ENCODE measurements around the gene NEXN. TPM values are rescaled to one million over a fixed set of nuclear protein-coding genes. Genes with fewer than 3 reads are reported as not detected.

The NEXN gene
- total and polyA plus RNA-seq, 4 donors, result 0.51 to 2.4 (median 1.7) TPM

GRCh38 chr1:77989744-77990143, 101.3 kb downstream of the NEXN start:
- DNase-seq (ENCODE audit: low spot score), result no peak
- H3K4me1 ChIP-seq (ENCODE audit: control insufficient read depth in 4 of 4, insufficient read depth in 4 of 4, low read length in 3 of 4), result no peaks in the 10 kb centered on the region
- H3K36me3 ChIP-seq (ENCODE audit: control insufficient read depth in 4 of 4, insufficient read depth in 3 of 4, low read depth in 1 of 4, low read length in 3 of 4), result peaks cover 0 to 3% (median 0%) of the 10 kb centered on the region in 4 donors
- WGBS, result 97% methylated on average over 2 of the region's 2 CpGs
- H3K4me3 ChIP-seq (ENCODE audit: low read depth in 1 of 3, low read length in 3 of 3), result no peak overlapping the region
- no peaks in the 10 kb centered on the region for H3K9me3 ChIP-seq (ENCODE audit: control insufficient read depth in 4 of 4, low read length in 3 of 4)
- no peak overlapping the region for H3K27ac ChIP-seq (ENCODE audit: low read depth in 1 of 2, low read length in 2 of 2)
- H3K9ac ChIP-seq (ENCODE audit: low read depth in 1 of 2, low read length in 2 of 2), result no peak overlapping the region
- TF ChIP-seq, protein P1, sequence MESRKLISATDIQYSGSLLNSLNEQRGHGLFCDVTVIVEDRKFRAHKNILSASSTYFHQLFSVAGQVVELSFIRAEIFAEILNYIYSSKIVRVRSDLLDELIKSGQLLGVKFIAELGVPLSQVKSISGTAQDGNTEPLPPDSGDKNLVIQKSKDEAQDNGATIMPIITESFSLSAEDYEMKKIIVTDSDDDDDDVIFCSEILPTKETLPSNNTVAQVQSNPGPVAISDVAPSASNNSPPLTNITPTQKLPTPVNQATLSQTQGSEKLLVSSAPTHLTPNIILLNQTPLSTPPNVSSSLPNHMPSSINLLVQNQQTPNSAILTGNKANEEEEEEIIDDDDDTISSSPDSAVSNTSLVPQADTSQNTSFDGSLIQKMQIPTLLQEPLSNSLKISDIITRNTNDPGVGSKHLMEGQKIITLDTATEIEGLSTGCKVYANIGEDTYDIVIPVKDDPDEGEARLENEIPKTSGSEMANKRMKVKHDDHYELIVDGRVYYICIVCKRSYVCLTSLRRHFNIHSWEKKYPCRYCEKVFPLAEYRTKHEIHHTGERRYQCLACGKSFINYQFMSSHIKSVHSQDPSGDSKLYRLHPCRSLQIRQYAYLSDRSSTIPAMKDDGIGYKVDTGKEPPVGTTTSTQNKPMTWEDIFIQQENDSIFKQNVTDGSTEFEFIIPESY (IDR thresholded peaks at IDR 0.05), result no peak
- no peak for TF ChIP-seq MAX (IDR thresholded peaks at IDR 0.05)
- no peaks in the 10 kb centered on the region for H3K27me3 ChIP-seq (ENCODE audit: control insufficient read depth in 4 of 4, insufficient read depth in 4 of 4, low read length in 3 of 4)

- no peaks in the 10 kb centered on the region for H3K27me3 ChIP-seq (ENCODE audit: control insufficient read depth in 4 of 4, insufficient read depth in 4 of 4, low read length in 3 of 4)
- H3K36me3 ChIP-seq (ENCODE audit: control insufficient read depth in 4 of 4, insufficient read depth in 3 of 4, low read depth in 1 of 4, low read length in 3 of 4), result peaks cover 0 to 3% (median 0%) of the 10 kb centered on the region in 4 donors
- 91% methylated on average over 3 of the region's 3 CpGs for WGBS
- no peak overlapping the region for H3K27ac ChIP-seq (ENCODE audit: low read depth in 1 of 2, low read length in 2 of 2)
- H3K9me3 ChIP-seq (ENCODE audit: control insufficient read depth in 4 of 4, low read length in 3 of 4), result no peaks in the 10 kb centered on the region
- TF ChIP-seq HNF4A (conservative IDR thresholded peaks at IDR 0.05), result no peak
- TF ChIP-seq EGR1 (IDR thresholded peaks at IDR 0.05; ENCODE audit: low read depth in 2 of 2), result no peak
- TF ChIP-seq FOXA2 (IDR thresholded peaks at IDR 0.05), result no peak
- no peak for TF ChIP-seq HNF4G (IDR thresholded peaks at IDR 0.05)
- TF ChIP-seq MAX (IDR thresholded peaks at IDR 0.05), result no peak
- TF ChIP-seq ATF3 (IDR thresholded peaks at IDR 0.05), result no peak
- no peak for TF ChIP-seq GABPA (IDR thresholded peaks at IDR 0.05 in 1 of 2, conservative IDR thresholded peaks at IDR 0.05 in 1 of 2)
- TF ChIP-seq TAF1 (conservative IDR thresholded peaks at IDR 0.05), result no peak
- TF ChIP-seq NR2F2 (IDR thresholded peaks at IDR 0.05), result no peak
- TF ChIP-seq YY1 (IDR thresholded peaks at IDR 0.05), result no peak
- no peak for TF ChIP-seq RAD21 (IDR thresholded peaks at IDR 0.05)
- TF ChIP-seq FOXA1 (IDR thresholded peaks at IDR 0.05), result no peak
- H3K4me1 ChIP-seq (ENCODE audit: control insufficient read depth in 4 of 4, insufficient read depth in 4 of 4, low read length in 3 of 4), result no peaks in the 10 kb centered on the region
- DNase-seq (ENCODE audit: low spot score), result no peak
- no peak overlapping the region for H3K4me3 ChIP-seq (ENCODE audit: low read depth in 1 of 3, low read length in 3 of 3)
- no peak overlapping the region for H3K9ac ChIP-seq (ENCODE audit: low read depth in 1 of 2, low read length in 2 of 2)
Measured at GRCh38 chr1:77990629-77991204, 102.3 kb downstream of the NEXN start.

- no peaks in the 10 kb centered on the region for H3K9me3 ChIP-seq (ENCODE audit: control insufficient read depth in 4 of 4, low read length in 3 of 4)
- no peaks in the 10 kb centered on the region for H3K4me1 ChIP-seq (ENCODE audit: control insufficient read depth in 4 of 4, insufficient read depth in 4 of 4, low read length in 3 of 4)
- H3K36me3 ChIP-seq (ENCODE audit: control insufficient read depth in 4 of 4, insufficient read depth in 3 of 4, low read depth in 1 of 4, low read length in 3 of 4), result peaks cover 0 to 3% (median 0%) of the 10 kb centered on the region in 4 donors
- H3K9ac ChIP-seq (ENCODE audit: low read depth in 1 of 2, low read length in 2 of 2), result no peak overlapping the region
- TF ChIP-seq MAX (IDR thresholded peaks at IDR 0.05) (no peak), GABPA (IDR thresholded peaks at IDR 0.05 in 1 of 2, conservative IDR thresholded peaks at IDR 0.05 in 1 of 2) (no peak), SP1 (IDR thresholded peaks at IDR 0.05) (no peak)
- TF ChIP-seq, protein P1 (IDR thresholded peaks at IDR 0.05), result no peak
- no peak for DNase-seq (ENCODE audit: low spot score)
- H3K27ac ChIP-seq (ENCODE audit: low read depth in 1 of 2, low read length in 2 of 2), result no peak overlapping the region
- no peaks in the 10 kb centered on the region for H3K27me3 ChIP-seq (ENCODE audit: control insufficient read depth in 4 of 4, insufficient read depth in 4 of 4, low read length in 3 of 4)
- H3K4me3 ChIP-seq (ENCODE audit: low read depth in 1 of 3, low read length in 3 of 3), result no peak overlapping the region
Measured at GRCh38 chr1:77991638-77992037, 103.2 kb downstream of the NEXN start.

Measured in liver (tissue), 9 donors.